Activated CD8-positive, alpha-beta memory T cell treated with anti-CD3 and anti-CD28 coated beads for 48 hours (primary cell): Measurements from ENCODE around the gene KCNE3.
A peak's percentile ranks its signal among the peaks of the same experiment; 100 is the strongest.

Source experiments
- DNase-seq, 3 experiments: peaks; one replicate each; pipeline ENCODE4 v3.0.0-alpha.2; 2020; ENCODE audit warnings: low read depth in 2 of 3, low spot score in 2 of 3

KCNE3 gene

DNA sequence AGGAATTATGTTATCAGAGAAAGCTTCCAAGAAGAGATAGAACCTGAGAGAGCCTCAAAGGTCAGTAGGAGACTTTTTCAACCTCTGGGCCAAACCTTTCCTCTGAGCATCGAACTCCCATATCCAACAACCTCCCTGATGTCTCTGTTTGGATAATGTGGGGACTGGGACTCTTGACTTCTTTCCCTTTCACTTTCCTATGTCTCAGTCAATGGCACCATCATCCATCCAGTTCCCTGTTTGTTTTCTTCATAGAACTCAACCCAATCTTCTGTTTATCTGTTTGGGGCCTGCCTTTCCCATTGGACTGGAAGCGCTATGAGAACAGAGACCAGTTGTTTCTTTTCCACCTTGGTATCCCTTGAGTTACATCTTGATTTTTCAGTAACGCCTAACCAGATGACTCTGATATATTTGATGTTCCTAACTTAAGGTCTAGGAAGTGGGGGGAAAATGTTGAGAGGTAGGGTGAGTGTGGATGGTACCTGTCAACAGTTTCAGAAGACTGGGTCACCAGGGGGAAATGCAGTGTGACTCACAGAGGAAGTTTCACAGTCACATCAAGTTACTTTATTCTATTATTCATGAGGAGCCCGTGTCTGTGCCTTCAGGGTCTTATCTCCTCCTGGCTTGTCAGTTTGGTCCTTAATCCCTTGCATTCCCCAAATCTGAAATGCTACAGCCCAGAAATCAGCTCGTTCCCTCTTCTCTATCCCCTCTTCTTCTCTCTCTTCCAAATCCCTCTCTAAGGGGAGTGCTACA lies 4.5 kb upstream of the KCNE3 start:
- no peak for DNase-seq

DNA sequence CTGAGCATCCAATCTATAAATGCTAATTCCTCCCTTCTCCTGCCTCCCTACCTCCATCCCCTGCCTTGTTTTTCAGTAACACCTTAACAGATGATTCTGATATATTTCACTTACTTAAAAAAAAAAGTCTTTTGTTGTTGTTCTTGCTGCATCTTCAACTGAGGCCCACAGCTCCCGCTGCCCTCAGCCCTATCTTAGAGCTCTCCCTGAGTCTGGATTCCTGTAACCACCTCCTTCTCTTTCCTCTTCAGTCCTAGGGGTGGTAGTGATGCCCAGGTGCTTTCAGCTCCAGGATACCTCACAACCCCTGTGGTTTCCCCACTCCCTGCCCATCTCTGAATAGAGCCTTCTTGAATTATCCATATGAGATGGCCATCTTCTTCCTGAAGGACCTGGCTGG lies 3.7 kb upstream of the KCNE3 start:
- no peak for DNase-seq

- no peak for DNase-seq
These were observed 3.2 kb upstream of the KCNE3 start for GRCh38 chr11:74470526-74470925.

GRCh38 chr11:74468936-74469335 lies 1.6 kb upstream of the KCNE3 start:
- DNase-seq, result no peak

DNA sequence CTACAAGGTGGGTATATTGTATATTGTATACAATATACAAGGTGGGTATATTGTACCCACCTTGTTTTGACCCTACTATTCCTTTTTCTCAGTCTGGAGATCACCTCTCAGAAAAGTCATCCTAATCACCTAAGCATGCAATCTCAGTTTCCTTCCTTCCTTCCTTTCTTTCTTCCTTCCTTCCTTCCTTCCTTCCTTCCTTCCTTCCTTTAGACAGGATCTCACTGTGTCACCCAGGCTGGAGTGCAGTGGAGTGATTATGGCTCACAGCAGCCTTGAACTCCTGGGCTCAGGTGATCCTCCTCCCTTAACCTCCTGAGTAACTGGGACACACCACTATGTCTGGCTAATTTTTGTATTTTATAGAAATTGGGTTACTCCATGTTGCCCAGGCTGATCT lies 1.2 kb upstream of the KCNE3 start:
- no peak for DNase-seq

DNA sequence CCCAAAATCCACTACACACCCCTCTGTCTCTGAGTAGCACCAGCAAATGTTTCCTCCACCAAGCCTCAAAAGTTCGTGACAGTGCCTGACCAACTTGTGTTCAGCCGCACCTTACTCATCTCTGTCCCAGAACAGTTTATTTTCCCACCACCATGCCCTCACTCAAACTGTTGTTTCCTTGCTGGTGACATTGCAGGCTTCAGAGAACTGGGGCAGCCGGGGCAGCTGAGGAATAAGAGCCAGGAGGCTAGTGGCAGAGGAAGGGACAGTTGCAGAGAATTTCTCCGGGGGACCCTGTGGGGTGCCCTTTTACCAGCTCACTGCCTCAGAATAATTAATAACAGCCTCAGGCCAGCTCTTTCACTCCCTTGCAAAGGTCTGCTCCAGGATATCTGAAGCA lies 709 bp upstream of the KCNE3 start:
- no peak for DNase-seq

DNA sequence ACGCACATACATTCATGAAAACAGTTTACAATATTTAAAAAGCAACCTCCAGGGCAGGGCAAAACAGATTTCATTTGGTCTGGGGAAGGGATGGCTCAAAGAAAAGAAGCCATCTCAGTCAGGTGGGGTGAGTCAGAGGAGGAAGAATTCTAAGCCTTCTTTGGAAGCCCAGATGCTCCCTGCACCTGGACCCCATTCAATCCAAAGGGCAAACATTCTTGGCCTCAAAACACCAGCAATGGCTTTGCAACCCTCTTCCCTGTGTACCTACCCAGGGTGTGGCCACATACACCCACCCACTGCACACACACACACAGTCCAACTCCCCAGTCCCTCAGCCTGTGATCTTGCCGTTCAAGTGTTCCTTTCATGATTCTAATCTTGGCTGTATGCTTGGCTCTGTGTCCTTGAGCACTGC lies 2.0 kb downstream of the KCNE3 start:
- DNase-seq, result no peak

DNA sequence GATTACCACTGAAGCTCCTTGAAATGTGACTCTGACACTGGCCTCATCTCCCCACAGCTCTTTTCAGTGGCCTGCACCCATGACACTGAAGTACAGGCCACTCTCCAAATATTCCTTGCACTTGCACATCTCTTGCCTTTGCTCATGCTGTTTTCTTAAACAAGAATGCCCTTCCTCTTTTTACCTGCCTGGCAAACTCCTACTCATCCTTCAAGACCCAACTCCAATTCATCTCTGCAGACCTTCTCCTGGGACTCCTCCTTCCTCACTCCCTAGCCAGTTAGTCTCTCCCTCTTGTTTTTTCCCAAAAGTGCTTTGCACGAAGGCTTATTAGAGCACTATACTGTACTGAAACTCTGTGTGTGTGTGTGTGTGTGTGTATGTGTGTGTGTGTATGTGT lies 2.6 kb downstream of the KCNE3 start:
- DNase-seq, result no peak

DNA sequence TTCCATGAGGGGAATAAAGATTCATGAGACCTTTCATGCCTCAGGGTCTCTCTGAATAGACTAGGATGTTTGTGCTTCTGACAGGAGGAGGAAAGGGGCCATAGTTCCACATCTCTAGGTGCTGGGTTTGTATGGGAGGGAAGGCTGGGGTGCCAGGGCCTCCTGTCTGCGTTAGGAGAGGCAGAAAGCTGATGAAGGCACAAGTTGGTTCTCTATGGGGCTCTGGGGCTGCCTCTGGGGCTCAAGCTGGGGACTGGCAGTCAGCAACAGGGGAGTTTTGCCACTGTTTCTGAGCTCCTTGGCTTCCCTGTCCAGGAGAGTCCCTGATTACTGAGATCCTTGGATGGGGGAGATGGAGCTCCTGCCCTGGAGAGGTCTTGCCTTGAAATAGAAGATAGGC lies 4.1 kb downstream of the KCNE3 start:
- no peak for DNase-seq

GRCh38 chr11:74462631-74463030 lies 4.7 kb downstream of the KCNE3 start:
- DNase-seq, result no peak

DNA sequence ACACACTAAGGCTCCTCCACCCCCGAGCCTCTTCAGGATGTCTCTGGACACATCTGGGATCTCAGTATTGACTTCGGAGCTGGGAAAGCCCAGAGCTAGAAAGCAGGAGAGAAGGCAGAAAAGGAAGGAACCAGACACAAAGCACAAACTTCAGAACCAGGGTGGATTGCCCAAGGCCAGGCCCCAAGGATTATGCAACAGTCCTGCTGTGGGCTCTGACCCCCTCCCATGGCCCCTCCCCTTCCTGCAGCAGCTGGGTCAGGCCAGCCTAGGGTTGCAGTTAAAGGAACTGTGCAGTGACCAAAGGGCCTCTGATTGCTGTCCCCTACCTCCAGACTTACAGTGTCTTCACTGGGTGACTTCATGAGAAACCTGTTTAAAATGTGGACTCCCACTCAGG lies 5.3 kb downstream of the KCNE3 start:
- DNase-seq, result no peak

DNA sequence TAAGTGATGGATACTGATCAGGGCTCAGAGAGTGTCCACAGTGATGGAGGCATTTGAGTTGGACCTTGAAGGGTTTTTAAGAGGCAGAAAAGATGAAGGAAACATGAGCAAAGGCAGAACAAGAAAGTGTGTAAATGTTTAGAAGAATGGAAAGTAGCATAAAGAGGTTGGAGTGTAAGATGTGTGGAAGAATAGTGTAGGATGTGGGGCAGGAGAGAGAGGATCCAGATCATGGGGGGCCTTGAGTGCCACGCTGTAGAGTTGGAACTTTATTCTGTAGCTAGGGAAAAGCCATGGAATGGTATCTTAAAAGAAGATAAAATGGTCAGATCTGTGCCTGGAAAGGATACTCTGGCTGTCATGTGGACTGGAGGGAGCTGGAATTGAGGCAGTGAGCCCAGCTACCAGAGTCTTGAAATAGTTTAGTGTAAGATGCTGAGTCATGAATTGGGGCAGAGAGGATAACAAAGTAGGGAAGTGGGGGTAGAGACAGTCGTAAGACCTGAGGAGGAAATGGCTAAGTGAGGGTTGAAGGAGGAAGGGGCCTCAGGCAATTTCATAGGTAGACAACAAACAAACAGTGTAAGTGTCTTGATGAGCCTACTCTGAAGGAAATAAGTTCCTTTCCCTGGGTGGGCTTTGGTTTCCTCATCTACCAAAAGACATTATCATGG lies 6.7 kb downstream of the KCNE3 start:
- no peak for DNase-seq

DNA sequence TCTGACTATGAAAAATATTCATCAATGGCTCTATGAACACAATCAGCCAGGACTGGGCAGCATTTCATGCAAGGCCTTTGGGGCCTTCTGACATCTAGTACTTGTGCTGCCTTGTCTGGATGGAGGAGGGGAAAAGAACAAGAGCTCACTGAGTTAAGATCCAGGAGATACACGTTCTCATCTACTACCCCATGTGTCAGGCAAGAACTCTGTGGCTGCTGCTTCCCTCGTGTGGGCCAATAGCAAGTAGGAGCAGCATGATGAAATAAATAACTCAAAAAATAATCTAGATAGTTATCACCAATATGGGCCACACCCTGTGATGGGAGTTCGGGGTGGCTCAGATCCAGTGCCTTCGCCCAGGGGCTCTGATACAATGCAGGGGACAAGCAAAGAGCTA lies 7.3 kb downstream of the KCNE3 start:
- no peak for DNase-seq

DNA sequence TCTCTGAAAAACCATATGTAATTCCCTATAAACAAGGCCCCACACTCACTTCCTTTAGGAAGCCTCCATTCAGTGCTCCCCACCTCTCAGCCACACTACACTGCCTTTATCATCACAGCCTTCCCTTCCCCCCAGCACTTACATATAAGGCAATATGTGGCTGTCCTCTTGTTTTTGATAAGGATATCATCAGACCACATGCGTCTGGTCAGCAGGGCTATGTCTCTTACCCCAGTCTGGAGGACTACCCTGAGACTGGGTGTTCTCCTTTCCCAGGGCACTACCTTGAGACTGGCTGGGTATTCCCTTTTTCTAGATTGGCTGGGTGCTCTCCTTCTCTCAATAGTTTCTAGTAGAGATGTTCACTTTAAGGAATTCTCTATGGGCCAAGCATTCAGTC lies 7.8 kb downstream of the KCNE3 start:
- no peak for DNase-seq

GRCh38 chr11:74457356-74457755 lies 10.0 kb downstream of the KCNE3 start:
- DNase-seq, result no peak

GRCh38 chr11:74453373-74453975 lies 13.9 kb downstream of the KCNE3 start:
- peak; percentile 14 to 30 (median 26) for DNase-seq

- DNase-seq, result no peak
These were observed 15.0 kb downstream of the KCNE3 start for GRCh38 chr11:74452366-74452765.

- no peak for DNase-seq
These were observed 17.0 kb downstream of the KCNE3 start for GRCh38 chr11:74450318-74450717.

DNA sequence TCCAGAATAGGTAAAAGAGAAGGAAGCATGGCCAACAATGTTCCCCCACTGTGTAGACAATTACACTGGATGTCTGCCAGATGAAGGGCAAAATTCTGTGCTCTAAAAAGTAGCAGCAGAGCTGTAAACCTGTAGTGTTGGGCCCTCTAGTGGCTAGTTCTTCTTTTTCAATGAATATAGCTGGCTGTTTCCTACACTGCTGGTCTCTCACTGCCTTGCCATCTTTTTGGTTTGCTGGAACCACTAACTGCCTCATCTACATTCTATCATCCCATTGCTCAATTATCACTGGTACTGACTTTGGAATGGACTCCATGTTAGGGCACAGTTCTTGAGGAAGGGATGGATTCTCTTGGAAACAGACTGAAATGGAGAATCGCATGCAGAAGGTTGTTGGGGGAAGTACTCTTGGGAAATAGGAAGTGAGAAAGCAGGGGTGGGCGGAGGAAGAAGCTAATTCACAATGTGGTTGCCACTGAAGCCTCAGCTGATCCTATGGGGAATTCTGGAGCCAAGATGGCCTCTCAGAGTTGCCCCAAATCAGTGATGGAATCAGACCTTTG lies 17.9 kb downstream of the KCNE3 start:
- peak in 1 of 3 experiments; percentile 13 for DNase-seq

DNA sequence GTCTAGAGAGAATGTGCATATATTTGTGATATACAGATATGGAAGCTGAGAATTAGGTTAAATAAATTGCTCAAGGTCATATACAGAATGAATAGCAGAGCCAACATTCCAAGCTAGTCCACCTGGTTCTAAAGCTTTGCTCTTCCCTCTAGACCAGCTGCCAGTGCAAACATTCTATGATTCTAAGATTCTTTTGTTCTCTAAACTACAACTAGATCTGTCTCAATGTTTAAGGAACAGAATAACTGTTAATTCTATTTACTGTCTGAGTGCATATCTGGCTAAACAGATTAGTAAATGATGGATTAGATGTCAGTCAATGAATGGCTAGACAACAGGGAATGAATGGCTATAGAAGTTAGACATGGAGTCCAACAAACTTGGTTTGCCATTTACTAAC lies 19.6 kb downstream of the KCNE3 start:
- no peak for DNase-seq

DNA sequence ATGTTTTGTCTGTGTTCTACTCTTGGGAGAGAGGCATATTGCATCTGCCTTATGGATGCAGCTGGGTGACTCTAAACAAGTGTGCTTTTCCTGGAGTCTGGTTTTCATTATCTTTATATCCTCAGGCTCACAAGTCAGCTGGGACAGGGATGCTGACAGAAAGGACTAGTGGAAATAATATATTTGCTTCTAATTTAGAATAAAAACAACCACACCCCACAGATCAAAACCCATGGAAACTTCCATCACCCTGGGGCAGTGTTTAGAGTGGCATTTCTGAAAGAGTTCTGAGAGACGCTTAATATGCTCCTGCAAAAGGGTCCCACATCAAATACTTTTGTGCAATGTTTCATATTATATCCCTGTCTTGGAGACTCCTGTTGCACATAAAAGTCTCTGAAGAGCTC lies 20.8 kb downstream of the KCNE3 start:
- no peak for DNase-seq

DNA sequence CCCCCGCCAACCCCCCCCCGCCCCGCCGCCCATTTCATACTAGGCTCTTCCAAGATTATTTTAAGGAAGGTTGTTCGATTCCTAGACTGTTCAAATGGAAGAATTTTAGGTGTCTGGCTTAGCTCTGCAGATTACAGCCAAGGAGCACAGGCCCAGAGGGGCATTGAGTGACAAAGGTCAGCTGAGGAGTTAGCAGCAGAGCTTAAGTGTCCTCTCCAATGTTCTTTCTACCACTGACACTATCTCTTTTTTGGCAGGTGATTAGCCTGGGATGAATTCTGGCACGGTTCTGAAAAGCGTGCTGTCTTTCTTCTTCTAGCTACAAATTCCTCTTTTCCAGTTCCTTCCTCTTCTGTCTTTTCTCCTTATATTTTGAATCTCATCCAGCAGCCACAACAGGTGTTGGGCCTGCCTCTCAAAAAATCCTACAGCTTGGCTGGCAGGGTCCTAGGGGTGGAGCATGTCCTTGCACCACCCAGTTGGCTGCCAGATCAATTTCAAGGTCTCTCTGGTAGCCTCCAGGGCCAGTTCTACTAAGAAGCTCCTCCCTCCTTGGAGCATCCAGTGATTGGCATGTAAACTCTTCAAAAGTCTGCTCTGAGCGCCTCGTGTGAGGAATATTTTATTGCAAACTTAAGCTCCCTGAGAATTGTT lies 23.0 kb downstream of the KCNE3 start:
- DNase-seq, result no peak
